ENCODE results near the gene CCDC91. TPM values are rescaled to one million over a fixed set of nuclear protein-coding genes. Genes with fewer than 3 reads are reported as not detected.

The CCDC91 gene
- total and polyA plus RNA-seq, 3 donors from 2014 or later: 60.6 to 226 (median 92.1) TPM

DNA sequence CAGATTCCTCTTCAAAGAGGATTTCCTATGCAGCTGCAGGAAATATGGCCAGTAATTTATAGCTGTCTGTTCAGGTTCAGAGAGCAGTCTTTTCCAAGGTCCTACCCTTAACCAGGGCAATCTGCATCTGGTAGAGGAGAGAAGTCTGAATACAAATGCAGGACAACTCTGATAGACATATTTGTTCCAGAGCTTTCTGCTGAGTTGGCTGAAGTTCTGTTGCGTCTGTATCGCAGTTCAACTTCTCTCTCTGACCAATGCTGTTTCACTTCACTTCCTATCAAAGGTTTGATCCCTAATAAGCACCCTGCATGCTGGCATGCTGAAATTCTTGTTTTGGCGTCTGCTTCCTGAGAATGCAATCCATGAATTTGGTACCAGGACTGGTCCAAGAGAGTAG is 14.0 kb upstream of the CCDC91 start:
- H3K4me1 ChIP-seq: no peaks in the 10 kb centered on the region
- no peak overlapping the region for H3K27ac ChIP-seq
- H3K9me3 ChIP-seq: no peaks in the 10 kb centered on the region
- H3K27me3 ChIP-seq: no peaks in the 10 kb centered on the region
- DNase-seq: no peak
- intact Hi-C loops (cut with DNase I; ENCODE audit: low total_unique reads): no loop called here
- no peak overlapping the region for H3K4me3 ChIP-seq
- no peaks in the 10 kb centered on the region for H3K36me3 ChIP-seq (ENCODE audit: low read depth, missing control alignments)
- no peak for TF ChIP-seq POLR2A (IDR thresholded peaks at IDR 0.05)
- TF ChIP-seq, protein P1, sequence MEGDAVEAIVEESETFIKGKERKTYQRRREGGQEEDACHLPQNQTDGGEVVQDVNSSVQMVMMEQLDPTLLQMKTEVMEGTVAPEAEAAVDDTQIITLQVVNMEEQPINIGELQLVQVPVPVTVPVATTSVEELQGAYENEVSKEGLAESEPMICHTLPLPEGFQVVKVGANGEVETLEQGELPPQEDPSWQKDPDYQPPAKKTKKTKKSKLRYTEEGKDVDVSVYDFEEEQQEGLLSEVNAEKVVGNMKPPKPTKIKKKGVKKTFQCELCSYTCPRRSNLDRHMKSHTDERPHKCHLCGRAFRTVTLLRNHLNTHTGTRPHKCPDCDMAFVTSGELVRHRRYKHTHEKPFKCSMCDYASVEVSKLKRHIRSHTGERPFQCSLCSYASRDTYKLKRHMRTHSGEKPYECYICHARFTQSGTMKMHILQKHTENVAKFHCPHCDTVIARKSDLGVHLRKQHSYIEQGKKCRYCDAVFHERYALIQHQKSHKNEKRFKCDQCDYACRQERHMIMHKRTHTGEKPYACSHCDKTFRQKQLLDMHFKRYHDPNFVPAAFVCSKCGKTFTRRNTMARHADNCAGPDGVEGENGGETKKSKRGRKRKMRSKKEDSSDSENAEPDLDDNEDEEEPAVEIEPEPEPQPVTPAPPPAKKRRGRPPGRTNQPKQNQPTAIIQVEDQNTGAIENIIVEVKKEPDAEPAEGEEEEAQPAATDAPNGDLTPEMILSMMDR (IDR thresholded peaks at IDR 0.05): no peak
- 89 to 96% methylated on average over 3 of the region's 3 CpGs for WGBS, 2 donors

DNA sequence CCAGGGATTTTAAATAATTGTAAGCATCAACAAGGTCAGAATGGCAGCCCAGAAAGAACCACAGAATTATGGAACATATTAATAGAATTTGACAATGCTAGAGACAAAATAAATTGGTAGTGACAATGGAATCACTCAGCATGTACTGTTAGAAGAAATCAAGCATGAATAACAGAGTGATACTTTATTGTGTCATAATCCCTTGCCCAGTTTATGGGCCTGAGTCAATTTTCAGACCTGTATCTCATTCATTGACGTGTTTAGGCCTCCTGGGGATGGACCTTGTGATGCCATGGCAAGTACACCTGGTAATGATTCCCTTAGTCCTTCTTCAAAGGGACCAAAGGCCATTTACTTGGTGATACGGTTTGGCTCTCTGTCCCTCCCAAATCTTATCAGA is 12.8 kb upstream of the CCDC91 start:
- Histone ChIP-seq H3K27me3 (no peaks in the 10 kb centered on the region), H3K27ac (no peak overlapping the region), H3K9me3 (no peaks in the 10 kb centered on the region), H3K4me3 (no peak overlapping the region), H3K36me3 (ENCODE audit: low read depth, missing control alignments) (no peaks in the 10 kb centered on the region), H3K4me1 (no peaks in the 10 kb centered on the region)
- intact Hi-C loops (cut with DNase I; ENCODE audit: low total_unique reads): no loop called here
- whole genome bisulfite sequencing, 2 donors: 79 to 89% methylated on average over 2 of the region's 2 CpGs
- no peak for DNase-seq
- TF ChIP-seq POLR2A (IDR thresholded peaks at IDR 0.05): no peak
- TF ChIP-seq, protein P1 (IDR thresholded peaks at IDR 0.05): no peak

GRCh38 chr12:28177905-28178304 is 12.4 kb upstream of the CCDC91 start:
- intact Hi-C loops (cut with DNase I; ENCODE audit: low total_unique reads): no loop called here
- TF ChIP-seq POLR2A (IDR thresholded peaks at IDR 0.05): no peak
- TF ChIP-seq, protein P1 (IDR thresholded peaks at IDR 0.05): no peak

DNA sequence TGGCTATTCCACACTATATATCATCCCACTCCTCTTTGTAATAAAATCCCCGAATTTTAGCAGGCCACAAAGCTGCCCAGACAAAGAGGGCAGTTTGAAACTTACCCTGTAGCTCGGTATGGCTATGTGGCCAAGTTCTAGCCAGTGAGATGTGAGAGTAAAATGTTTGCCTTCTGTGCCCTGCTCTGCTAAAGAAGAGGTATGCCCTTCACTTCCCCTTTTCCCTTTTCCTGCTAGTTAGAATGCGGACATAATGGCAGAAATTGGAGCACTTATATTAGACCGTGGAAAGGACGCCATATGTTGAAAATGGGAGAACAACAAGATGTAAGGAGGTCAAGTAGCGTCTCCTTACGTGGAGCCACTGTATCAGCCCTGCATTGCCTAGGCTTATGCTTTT is 11.5 kb upstream of the CCDC91 start:
- Histone ChIP-seq H3K9me3 (no peaks in the 10 kb centered on the region), H3K4me1 (no peaks in the 10 kb centered on the region), H3K27me3 (no peaks in the 10 kb centered on the region), H3K36me3 (ENCODE audit: low read depth, missing control alignments) (no peaks in the 10 kb centered on the region), H3K27ac (no peak overlapping the region), H3K4me3 (no peak overlapping the region)
- TF ChIP-seq POLR2A (IDR thresholded peaks at IDR 0.05): no peak
- TF ChIP-seq, protein P1 (IDR thresholded peaks at IDR 0.05): no peak
- 88 to 94% methylated on average over 7 of the region's 7 CpGs for WGBS, 2 donors
- intact Hi-C loops (cut with DNase I; ENCODE audit: low total_unique reads): no loop called here
- DNase-seq: no peak

More at GRCh38 chr12:28177905-28178304, 12.4 kb upstream of the CCDC91 start:
- Histone ChIP-seq H3K27ac (no peak overlapping the region), H3K4me1 (no peaks in the 10 kb centered on the region), H3K9me3 (no peaks in the 10 kb centered on the region), H3K4me3 (no peak overlapping the region), H3K27me3 (no peaks in the 10 kb centered on the region), H3K36me3 (ENCODE audit: low read depth, missing control alignments) (no peaks in the 10 kb centered on the region)
- no peak for DNase-seq

- intact Hi-C loops (cut with DNase I; ENCODE audit: low total_unique reads): no loop called here
- H3K4me1 ChIP-seq: no peaks in the 10 kb centered on the region
- TF ChIP-seq, protein P1 (IDR thresholded peaks at IDR 0.05): no peak
- TF ChIP-seq POLR2A (IDR thresholded peaks at IDR 0.05): no peak
Observed at GRCh38 chr12:28180786-28181185, 9.5 kb upstream of the CCDC91 start.

More at GRCh38 chr12:28180786-28181185, 9.5 kb upstream of the CCDC91 start:
- no peaks in the 10 kb centered on the region for H3K9me3 ChIP-seq
- H3K4me3 ChIP-seq: no peak overlapping the region
- H3K36me3 ChIP-seq (ENCODE audit: low read depth, missing control alignments): no peaks in the 10 kb centered on the region
- H3K27ac ChIP-seq: no peak overlapping the region
- no peak for DNase-seq
- 83 to 86% methylated on average over 3 of the region's 3 CpGs for WGBS, 2 donors
- H3K27me3 ChIP-seq: no peaks in the 10 kb centered on the region
